Stomach (tissue), 4 donors: ENCODE data around the gene SLC26A1.

Source experiments
- CTCF ChIP-seq, 7 experiments: fragments of 450-650 bp in 4 of 7; fragments of 200-600 bp in 3 of 7; sonication (generic) in 3 of 7; IDR thresholded peaks; one replicate each; pipeline ENCODE4 v1.5.1; 2016 to 2019; ENCODE audit warnings: antibody characterized with exemption in 7 of 7, control low read depth in 2 of 7, mild to moderate bottlenecking in 1 of 7
- EP300 ChIP-seq: sonication (generic); formaldehyde crosslinking; IDR thresholded peaks from one replicate; pipeline ENCODE4 v1.6.1; 2017; ENCODE audit warnings: antibody characterized with exemption
- POLR2A ChIP-seq, 4 donors: fragments of 450-650 bp; IDR thresholded peaks; one replicate each; pipeline ENCODE4 v1.6.1; 2016; ENCODE audit warnings: antibody characterized with exemption in 4 of 4, control low read depth in 2 of 4, mild to moderate bottlenecking in 1 of 4, moderate library complexity in 1 of 4
- POLR2AphosphoS5 ChIP-seq, 3 donors: sonication (generic); formaldehyde crosslinking; IDR thresholded peaks; one replicate each; pipeline ENCODE4 v1.6.1; 2016; ENCODE audit warnings: antibody characterized with exemption in 3 of 3

GRCh38 chr4:1036095-1036494 is 42.9 kb upstream of the SLC26A1 start:
- no peak for TF ChIP-seq CTCF (IDR thresholded peaks at IDR 0.05)
- TF ChIP-seq EP300, result no peak
- TF ChIP-seq POLR2A (IDR thresholded peaks at IDR 0.05), result no peak
- TF ChIP-seq POLR2AphosphoS5 (IDR thresholded peaks at IDR 0.05), result no peak
